CD4-positive, alpha-beta T cell treated with Interleukin-17A for 4 hours (primary cell): ENCODE results near the gene ELN.
A peak's percentile ranks its signal among the peaks of the same experiment; 100 is the strongest.

Source experiments
- DNase-seq: peaks from one replicate; pipeline ENCODE4 v3.0.0-alpha.2; 2020; ENCODE audit warnings: mixed read lengths

The ELN gene

DNA sequence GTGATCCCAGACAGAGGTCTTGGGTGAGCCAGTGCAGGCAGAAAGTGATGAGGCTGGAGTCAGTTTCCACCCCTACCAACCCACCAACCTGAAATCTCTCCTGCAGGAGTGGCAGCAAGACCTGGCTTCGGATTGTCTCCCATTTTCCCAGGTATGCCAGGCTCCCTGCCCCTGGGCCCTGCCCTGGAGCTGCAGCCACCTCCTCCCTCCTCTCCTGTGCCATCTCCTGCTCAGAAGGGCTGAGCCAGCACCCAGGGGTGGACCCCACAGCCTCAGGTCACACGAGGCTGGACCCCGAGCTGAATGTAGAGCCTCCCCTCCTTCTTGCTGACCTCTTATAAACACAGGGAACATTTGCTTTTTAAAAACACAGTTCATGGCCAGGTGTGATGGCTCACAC is 38.7 kb downstream of the ELN start:
- DNase-seq = no peak

DNA sequence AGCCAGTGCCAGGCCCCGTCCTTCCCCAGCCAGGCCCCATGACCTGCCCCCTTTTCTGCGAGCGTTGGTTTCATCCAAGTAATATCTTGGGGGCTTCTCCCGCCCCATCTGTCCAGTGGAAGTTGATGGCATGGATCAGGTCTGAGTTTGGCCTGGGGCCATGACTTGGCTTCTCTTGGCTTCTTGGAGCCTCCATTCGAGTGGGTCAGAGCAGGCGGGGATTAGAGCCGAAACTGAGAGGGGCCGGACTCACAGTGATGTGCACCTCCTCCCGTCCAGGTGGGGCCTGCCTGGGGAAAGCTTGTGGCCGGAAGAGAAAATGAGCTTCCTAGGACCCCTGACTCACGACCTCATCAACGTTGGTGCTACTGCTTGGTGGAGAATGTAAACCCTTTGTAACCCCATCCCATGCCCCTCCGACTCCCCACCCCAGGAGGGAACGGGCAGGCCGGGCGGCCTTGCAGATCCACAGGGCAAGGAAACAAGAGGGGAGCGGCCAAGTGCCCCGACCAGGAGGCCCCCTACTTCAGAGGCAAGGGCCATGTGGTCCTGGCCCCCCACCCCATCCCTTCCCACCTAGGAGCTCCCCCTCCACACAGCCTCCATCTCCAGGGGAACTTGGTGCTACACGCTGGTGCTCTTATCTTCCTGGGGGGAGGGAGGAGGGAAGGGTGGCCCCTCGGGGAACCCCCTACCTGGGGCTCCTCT is 40.6 kb downstream of the ELN start:
- DNase-seq = no peak

DNA sequence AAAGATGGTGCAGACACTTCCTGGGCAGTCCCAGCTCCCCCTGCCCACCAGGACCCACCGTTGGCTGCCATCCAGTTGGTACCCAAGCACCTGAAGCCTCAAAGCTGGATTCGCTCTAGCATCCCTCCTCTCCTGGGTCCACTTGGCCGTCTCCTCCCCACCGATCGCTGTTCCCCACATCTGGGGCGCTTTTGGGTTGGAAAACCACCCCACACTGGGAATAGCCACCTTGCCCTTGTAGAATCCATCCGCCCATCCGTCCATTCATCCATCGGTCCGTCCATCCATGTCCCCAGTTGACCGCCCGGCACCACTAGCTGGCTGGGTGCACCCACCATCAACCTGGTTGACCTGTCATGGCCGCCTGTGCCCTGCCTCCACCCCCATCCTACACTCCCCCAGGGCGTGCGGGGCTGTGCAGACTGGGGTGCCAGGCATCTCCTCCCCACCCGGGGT is 41.1 kb downstream of the ELN start:
- DNase-seq = no peak

DNA sequence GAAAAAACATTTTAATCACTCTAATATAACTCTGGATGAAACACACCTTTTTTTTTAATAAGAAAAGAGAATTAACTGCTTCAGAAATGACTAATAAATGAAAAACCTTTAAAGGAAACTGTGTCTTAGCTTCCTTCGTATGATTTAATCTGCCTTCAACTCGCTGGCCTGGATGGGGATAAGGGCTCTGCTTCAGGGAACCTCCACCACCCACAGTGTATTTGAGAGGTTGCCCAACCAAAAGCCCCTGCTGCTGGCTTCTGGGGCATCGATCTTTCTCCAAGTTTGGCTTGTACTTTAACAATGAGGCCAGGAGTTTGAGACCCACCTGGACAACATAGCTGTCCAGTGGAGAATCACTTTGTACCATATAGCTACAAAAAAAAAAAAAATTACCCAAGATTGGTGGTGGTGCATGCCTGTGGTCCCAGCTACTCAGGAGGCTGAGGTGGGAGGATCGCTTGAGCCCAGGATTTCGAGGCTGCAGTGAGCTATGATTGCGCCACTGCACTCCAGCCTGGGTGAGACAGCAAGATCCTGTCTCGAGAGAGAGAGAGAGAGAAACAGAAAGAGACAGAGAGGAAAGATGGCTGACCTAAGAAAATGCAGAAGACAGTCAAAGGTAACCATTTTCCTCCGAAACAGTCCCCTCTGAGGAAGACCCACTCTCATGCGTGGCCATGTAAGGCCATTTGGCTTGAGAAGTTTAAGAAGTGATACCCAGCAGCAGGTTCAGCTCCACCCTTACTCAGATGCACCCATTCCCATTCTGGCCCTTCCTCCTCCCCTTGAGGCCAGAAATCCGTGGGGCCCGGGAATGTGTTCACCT is 42.0 kb downstream of the ELN start:
- DNase-seq = no peak

DNA sequence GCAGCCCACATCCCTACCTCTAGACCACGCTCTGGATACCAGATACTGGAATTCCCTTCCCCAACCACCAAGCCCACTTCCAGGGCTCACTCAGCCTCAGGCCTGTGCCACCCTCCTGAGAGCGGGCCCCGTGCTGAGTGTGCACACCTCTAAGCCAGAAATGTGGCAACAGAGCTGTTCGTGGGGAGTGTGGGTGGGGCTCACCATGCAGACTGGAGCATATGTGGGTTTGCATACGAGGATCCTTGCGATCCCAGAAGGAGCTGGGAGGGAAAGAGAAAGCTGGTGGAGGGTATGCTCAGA is 42.6 kb downstream of the ELN start:
- no peak for DNase-seq

DNA sequence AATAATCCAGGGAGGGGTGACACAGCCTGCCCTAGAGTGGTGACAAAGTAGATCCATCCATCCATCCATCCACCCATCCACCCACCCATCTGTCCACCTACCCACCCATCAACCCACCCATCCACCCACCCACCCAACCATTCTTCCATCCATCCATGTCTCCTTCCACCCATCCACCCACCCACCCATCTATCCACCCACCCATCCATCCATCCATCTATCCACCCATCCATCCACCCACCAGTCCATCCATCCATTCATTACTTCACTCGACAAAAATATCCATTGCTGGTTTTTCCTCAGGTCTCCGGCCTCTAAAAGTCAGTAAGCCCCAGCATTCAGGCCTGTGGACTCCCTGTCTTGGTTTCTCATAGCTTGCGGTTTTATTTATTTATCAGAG is 43.1 kb downstream of the ELN start:
- DNase-seq = no peak

DNA sequence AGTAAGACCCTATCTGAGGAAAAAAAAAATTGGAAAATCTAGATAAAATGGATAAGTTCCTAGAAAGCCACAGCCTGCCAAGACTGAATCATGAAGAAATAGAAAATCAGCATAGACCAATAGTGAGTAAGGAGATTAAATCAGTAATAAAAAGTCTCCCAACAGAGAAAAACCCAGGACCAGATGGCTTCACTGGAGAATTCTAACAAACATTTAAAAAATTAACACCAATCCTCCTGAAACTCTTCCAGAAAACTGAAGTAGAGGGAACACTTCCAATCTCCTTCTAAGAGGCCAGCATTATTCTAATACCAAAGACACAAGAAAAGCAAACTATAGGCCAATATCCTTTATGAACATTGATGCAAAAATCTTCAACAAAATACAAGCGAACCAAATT is 46.8 kb downstream of the ELN start:
- DNase-seq = no peak

DNA sequence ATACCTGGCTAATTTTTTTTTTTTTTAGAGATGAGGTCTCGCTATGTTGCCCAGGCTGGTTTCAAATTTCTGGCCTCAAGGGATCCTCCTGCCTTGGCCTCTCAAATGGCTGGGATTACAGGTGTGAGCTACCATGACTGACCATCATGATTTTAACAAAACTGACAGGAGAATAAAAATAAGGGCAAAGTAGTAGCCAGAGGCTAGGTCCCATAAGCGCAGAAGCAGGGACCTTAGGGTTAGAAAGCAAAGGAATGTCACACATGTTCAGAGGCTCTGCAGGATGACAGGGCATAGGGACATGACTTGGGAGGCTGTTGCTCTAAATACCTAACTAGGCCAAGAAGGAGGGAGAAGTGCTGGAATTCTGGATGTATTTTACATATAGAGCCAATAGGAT is 50.5 kb downstream of the ELN start:
- DNase-seq = no peak

DNA sequence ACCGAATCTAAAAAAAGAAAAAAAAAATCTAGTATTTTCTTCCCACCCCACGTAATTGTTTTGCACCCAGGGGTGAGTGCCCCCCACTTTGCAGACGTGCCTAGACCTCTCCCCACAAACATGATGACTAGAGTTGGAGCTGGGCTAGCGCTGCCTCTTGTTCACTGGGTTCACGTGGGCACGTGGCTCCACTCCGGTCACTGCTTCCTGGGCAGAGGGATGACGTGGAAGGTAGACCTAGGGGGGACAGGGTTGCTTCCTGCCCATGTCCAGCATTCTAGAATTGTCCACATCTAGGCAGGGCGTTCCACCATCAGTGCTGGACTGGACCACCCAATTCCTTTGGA is 54.8 kb downstream of the ELN start:
- no peak for DNase-seq

DNA sequence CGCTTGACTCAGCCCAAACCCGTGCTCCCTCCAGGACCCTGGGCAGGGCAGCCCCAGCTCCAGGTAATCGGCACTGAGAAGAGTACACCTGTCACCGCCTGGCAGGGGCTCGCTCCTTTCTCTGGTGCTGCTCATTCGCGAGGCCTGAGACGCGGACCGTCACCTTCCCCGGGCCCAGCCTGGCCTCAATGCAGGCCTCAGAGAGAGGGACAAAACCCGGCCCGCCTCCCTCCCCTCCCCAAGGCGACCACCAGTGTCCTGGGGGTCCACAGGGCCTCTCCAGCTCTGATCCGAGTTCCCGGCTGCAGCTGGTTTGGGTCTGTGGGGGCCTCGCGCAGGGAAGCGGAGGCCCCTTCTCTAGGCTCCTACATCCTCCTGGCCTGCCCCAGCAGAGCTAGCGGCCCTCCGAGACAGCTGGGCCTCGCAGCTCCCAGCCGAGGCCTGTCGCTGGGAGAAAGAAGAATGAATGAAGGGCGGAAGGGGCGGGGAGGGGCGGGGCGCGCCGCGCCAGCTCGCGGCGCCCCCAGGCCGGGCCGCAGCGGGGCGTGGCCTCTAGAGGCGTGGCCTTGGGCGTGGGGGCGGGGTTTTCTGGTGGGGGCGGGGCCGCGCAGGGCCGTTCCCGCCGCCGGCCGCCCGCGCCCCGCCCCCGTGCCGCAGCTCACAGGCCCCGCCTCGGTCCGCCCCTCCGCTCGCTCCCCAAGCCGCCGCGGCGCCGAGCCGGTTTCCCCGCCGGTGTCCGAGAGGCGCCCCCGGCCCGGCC is 55.3 kb downstream of the ELN start, which contains the start of gene LIMK1:
Gene LIMK1 (plus strand): TSS at position 688 of the 760 bp plus-strand sequence. CDS start 187 bp downstream, outside the sequence.
- peak; percentile 87 for DNase-seq

DNA sequence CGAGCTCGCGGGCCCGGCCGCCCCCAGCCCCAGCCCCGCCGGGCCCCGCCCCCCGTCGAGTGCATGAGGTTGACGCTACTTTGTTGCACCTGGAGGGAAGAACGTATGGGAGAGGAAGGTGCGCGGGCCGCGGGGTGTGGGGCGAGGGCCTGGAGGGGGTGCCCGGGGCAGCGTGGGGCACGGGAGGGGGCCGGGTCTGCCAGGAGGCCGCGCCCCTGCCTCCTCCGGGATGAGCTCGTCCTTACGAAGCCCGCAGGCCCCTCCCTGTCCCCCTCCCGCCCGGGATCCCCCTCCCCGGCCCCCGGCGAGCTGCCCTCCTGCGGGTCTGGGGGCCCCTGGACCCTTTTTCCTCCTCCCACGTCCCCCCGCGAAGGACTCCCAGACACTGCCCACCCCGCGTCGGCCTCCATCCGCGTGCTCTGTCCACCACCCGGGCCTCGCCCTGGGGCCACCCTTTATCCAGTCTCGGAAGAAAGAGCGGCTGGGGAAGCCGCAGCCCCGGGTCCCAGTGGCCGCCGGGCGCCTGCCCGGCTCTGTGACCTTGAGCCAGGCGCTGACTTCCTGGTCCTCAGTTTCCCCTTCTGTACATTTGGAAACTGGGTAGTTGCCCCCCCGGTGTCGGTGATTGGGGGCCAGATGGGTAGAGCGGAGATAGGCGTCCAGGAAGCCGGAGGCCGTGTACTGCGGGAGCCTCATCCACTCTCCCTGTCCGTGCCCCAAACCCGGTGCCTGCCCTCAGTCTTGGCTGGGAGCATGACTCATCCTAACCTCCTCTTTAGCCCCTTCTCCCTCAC is 56.2 kb downstream of the ELN start:
- DNase-seq = peak; percentile 52

DNA sequence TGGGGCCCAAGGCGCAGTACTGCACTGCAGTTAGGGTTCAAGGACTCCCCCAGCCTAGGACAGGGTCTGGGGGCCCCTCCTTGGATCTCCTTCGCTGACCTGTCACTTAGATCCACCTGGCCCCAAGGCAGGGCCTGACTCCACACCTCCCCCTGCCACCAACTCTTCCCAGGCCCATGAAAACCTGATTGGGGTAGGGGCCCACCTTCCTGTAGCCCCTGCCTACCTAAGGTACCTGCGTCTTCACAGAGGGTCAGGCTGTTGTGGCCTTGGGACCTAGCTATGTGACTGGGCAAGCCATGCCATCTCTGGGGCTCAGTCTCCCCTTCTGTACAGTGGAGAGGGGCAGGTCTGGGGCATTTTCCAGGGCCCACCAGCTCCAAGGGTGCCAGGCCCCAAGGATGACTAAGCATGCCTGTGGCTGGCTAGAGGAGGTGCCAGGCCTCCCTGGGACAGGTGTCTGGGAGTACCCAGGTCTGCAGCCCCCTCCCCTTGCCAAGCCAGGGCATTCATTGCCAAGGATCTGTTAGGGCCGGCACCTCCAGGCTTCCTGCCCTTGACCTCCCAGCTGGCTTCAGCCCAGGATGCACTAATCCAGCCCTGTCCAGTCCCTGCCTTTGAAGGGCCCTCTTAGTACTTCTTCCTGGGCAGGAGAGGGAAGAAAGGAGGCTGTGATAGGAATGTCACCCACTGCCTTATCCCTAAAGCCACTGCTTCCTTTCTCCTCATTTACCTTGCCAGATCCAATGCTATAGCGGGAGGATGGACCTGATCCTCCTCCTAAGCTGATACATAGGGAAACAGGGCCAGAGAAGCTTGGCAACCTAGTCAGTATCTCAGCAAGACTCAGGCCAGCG is 57.0 kb downstream of the ELN start:
- DNase-seq = no peak

DNA sequence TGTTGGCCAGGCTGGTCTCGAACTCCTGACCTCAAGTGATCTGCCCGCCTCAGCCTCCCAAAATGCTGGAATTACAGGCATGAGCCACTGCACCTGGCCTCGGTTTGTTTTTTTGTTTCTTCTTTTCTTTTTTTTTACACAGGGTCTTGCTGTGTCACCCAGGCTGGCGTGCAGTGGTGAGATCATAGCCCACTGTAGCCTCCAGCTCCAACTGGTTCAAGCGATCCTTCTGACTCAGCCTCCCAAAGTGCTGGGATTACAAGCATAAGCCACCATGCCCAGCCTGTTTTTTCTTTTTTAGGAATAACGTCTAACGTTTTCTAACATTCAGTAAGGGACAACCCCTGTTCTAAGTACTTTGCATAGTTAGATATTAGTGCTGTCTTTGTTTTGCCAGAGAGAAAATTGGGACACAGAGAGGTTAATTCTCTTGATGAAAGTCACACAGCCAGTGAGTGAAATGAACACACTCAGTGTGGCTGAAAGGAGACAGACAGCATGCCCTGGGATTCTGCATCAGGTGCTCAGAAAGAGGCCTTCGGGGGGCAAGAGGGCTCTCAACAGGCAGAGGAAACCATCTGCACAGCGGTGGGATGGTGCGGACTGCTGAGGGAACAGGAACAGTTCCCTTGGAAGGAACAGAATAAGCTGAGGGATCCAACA is 59.9 kb downstream of the ELN start:
- DNase-seq = no peak

DNA sequence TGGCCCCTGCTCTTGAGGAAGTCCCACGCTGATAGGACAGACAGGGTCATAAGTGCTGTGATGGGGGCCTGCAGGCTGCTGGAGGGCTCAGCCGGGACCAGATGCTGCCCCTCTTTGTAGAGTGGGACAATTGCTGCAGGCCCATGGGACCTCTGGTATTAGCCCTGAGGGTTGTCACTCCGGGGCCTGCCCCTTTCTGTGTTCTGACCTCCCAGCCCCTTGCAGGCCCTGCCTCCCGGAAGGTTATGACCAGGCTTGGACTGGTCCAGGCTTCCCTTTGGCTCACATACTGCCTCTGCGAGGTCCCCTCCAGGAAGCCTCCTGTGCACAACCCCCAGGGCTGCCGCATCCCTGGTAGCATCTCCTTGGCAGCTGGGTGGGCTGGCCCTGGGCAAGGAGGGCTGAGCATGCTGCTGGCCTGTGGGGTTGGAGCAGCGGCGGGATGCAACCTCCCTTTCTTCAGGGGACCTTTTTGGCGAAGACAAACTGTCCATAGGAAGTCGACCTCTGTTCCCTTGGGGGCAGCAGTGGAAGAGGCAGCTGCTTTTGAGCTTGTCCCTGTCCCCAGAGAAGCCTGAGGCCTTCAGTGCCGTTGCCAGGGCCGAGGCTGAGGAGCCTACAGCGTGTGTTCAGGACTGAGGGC is 64.5 kb downstream of the ELN start:
- DNase-seq = no peak

DNA sequence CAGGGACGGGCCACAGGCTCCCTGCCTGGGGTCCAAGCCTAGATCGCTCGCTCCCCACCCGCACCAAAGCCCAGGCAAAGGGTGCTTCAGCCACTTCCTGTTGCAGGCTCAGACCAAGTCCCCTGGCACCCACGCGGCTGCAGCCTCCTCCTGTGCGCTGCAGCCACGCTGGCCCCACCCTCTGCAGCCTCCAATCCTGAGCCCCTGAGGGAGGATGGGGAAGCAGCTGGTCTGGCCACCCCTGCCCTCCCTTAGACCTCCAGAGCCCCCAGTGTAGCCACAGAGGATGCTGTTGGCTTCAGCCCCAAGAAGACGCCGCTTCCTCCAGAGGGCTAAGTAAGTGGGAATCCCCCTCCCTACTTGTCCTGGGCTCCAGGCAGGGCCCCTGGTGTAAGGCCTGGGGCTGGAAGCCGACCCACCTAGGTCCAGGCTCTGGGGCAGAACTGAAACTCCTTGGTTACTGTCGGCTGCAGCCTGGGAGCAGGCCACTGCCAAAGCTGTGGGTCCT is 65.0 kb downstream of the ELN start:
- no peak for DNase-seq

DNA sequence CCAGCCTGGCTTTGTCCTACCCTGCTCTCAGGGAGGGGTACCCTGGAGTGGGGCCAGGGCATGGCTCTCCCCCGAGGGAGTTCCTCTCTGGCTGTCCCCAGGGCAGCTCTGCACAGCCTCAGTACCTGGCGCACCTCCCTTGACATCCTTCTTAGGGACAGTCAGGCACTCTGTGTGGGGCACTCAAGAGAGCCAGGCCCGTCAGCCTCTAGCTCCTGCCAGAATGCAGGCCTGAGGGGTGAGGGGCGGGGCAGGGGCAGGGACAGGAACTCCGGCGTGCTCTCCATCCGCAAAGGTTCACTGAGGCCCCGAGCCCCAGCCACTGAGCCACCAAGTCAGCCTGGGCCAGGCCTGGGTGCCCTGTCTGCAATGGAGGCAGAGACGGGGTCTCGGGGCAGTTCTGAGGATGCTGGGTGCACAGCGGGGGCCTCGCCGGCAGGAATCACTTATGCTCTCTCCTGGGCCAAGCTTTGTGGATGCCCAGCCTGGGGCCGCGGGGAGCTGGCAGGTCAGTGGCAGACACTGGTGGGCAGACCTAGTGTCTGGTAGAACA is 65.8 kb downstream of the ELN start:
- DNase-seq = no peak

DNA sequence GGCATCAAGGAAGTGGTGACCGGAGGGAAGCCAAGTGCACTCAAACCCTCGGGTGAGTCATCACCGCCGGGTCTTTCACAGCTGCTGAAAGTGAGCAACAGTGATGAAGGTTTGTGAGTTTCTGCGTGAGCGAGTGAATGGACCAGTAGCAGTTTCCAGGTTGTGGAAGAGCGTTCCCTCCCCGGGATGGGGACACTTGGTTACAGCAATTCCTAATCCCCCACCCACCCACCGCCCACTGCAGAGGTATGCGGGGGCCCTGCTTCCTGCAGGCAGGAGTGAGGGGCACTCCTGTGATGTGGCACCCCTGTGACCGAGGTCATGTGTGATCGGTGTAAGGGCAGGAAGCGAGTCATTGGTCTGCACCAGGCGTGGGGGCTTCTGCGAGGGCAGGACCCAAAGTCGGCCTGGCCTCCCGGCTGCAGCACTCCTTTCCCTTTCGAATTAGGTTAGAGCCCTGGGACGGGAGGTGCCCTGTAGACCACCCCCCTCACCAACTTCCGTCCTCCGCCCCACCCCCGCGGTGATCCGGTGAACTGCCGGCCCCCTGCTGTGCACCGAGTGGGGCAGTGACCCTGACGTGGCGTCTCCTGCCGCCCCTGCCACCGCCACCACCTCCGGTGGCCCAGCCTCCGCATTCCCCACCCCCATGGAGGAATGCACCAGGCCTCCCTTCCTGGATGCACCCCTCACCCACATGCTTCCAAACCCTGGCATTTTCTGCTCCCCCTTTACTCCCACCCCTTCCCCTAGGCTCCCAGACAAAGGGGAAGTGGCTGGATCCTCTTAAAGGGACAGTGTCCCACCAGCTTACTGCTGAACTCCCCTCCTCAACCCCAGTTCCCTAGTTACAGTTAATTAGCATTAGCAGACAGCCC is 66.5 kb downstream of the ELN start:
- DNase-seq = peak; percentile 85

DNA sequence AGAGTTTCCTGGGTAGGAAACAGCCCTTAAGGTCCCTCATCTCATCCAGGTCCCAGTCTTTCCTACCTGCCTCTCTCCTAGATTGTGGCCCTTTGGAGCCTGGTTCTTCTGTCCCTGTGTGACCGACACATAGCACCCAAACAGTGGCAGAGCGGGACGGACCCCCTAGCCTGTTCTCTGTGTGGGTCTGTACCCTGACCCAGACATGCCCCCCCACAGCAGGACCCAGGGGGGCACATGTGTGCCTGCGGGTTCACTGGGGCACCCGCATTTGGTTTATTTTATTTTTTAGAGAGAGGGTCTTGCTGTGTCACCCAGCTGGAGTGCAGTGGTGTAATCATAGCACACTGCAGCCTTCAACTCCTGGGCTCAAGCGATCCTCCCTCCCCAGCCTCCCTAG is 67.2 kb downstream of the ELN start:
- DNase-seq = no peak

DNA sequence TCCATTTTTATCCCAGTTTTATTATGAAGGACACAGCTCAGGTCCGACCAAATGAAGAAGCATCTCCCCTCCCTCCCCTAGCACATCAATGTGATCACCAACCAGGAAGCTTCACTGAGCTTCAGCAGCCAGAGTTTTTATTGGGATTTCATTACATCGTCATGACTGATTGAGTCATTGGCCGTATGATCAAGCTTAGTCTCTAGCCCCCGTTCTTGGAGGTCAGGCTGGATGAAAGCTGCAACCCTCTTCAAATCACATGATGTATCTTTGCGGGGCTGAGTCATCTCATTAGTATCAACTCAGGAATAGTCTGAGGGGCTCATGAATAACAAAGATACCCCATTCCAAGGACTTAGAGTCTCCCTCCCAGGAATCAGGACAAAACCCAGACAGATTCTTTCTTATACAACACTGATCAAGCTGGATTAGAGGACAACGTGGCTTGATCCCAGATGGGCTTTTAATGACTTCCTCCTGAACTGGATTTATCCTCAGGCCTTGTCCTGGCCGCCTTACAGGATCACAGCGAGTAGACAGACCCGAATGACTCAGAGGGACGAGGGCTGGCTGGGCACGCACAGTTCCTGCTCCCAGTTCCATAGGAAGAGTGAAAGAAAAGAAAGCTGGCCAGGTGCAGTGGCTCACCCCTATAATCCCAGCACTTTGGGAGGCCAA is 70.1 kb downstream of the ELN start:
- no peak for DNase-seq
